H1 (cell line): Measurements from ENCODE around the gene MRPL32.

Experiments used
- ATF3 ChIP-seq: IDR thresholded peaks from 2 replicates; pipeline ENCODE4 v1.6.1; 2011; ENCODE audit warnings: low read depth, mild to moderate bottlenecking, low read length; ENCODE audit not compliant: insufficient read depth
- E2F6 ChIP-seq: IDR thresholded peaks from 2 replicates; pipeline ENCODE4 v1.6.1; 2012; ENCODE audit warnings: inconsistent platforms
- EZH2 ChIP-seq: fragments of 200-600 bp; sonication (generic); IDR thresholded peaks from 2 replicates; pipeline ENCODE4 v1.7.1; 2012; ENCODE audit warnings: low read depth, mild to moderate bottlenecking, moderate library complexity, low read length, inconsistent platforms; ENCODE audit not compliant: severe bottlenecking
- FOSL1 ChIP-seq: IDR thresholded peaks from 2 replicates; pipeline ENCODE4 v1.6.1; 2011; ENCODE audit warnings: mild to moderate bottlenecking, low read depth, low read length, moderate library complexity; ENCODE audit not compliant: insufficient read depth
- GABPA ChIP-seq: IDR thresholded peaks from 2 replicates; pipeline ENCODE4 v1.6.1; 2011; ENCODE audit warnings: mild to moderate bottlenecking, low read length, moderate library complexity, borderline replicate concordance; ENCODE audit not compliant: insufficient read depth
- POLR2AphosphoS5 ChIP-seq: IDR thresholded peaks from 2 replicates; pipeline ENCODE4 v1.6.1; 2011; ENCODE audit warnings: low read depth, low read length
- ZNF274 ChIP-seq: IDR thresholded peaks from 2 replicates; pipeline ENCODE4 v1.7.0; 2012; ENCODE audit warnings: low read length, borderline replicate concordance; ENCODE audit errors: extremely low read depth

DNA sequence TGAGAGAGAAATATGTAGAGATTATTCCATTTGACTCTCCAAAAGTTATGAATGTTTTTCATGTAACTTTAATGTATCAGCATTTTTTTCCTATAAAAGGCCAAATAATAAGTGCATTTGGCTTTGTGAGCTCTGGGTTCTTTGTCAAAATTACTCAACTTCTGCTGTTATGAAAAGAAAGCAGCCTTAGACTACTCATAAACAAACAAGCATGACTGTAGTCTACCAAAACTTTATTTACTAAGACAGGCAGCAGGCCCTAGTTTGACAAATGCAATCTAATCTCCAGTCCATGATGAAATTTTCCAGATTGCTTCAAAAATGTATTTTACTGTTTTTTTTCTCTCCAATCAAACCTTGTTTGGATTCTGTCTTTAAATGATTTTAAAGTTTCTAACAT lies 46.3 kb downstream of the MRPL32 start:
- TF ChIP-seq EZH2 (no peak), E2F6 (no peak), ATF3 (no peak), ZNF274 (no peak), FOSL1 (no peak), GABPA (no peak), POLR2AphosphoS5 (no peak)
